Measurements from ENCODE around the gene GGA3. TPM values are rescaled to one million over a fixed set of nuclear protein-coding genes. Genes with fewer than 3 reads are reported as not detected.

GGA3 gene
- total and polyA plus RNA-seq, 10 of the 15 experiments (the other 5 are each of a cell fraction or from before 2014, with no cell fraction given), result 7.0 to 57.5 (median 34.0) TPM

DNA sequence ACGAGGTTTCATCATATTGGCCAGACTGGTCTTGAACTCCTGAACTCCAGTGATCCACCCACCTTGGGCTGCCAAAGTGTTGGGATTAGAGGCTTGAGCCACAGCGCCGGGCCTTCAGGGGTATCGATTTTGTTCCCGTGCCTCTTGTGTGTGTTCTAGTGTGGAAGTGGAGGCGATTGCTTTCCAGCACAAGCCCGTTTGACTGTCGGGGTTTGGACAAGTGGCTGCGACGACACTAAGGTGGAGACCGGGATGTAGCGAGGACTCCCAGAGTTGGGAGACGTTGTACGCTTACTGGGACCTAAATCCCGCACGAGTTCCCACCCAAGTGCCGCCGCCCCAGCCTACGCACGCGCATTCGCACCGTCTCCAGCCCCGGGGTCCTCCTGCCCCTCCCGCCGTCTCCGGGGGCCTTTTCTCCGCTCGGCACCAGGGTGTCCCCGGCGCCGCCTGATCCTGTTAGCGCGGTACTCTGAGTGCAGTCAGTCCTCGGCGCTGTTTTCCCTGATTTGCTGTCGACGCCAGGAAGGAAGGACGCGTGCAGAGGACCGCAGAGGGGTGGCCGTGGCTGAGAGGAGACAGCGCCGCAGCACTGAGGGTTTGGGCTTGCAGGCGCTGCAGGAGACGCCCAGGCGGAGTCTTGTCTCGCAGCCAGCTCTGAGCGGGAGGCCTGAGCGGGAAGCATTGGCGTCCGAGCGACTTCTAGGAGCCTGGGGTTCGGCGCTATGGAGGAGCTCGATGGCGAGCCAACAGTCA, 56.2 kb downstream of the GGA3 start, which contains the start of gene NUP85 (continued):
- TF ChIP-seq RUNX3 (IDR thresholded peaks at IDR 0.05; ENCODE audit: low read length) (peak; percentile 19; the same call in 1 of the 2 replicates), RELA (IDR thresholded peaks at IDR 0.05; ENCODE audit: borderline replicate concordance, partially characterized antibody) (peak; percentile 73), NRF1 (conservative IDR thresholded peaks at IDR 0.05; ENCODE audit: low read depth, low read length) (peak; percentile 67), TCF12 (IDR thresholded peaks at IDR 0.05; ENCODE audit: low read depth, low read length) (no peak)

DNA sequence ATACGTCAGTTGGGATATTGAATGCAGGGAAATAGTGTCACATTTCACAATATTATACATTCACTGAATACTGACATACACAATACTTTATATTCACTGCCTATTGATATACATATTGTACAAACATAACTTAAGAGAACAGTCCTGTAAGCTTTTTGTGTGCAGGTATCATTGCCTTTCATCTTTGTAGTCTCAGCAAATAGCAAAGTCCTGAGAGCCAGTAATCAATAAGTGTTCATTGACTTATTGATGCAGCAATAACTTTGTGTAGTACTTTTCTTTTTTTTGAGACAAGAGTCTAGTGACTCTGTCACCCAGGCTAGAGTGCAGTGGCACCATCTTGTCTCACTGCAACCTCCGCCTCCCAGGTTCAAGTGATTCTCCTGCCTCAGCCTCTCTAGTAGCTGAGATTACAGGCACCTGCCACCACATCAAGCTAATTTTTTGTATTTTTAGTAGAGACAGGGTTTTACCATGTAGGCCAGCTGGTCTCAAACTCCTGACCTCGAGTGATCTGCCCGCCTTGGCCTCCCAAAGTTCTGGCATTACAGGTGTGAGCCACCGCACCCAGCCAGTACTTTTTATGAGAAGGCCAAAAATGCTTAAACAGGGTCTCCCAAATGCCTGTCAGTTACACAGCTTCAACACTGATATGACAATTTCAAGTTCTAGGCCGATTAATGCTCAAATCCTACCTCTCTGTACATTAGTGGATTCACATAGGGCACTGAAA, 61.4 kb downstream of the GGA3 start:
- no peak overlapping the region for H3K4me2 ChIP-seq (ENCODE audit: control insufficient read depth, insufficient read depth)
- ATAC-seq, result no peak
- RAD21 ChIA-PET (ENCODE audit: unreplicated experiment), result interaction anchor here (1.1 to 10.4 kb wide), 5 partner anchors 26 to 279 kb away, joined by 3 to 131 read pairs (median 4); no protein-coding TSS in a partner anchor
- H4K20me1 ChIP-seq (ENCODE audit: control insufficient read depth, insufficient read depth), result no peaks in the 10 kb centered on the region
- no peak overlapping the region for H3K9ac ChIP-seq (ENCODE audit: control insufficient read depth, insufficient read depth, low read length)
- no peaks in the 10 kb centered on the region; the same call in 1 of the 2 replicates for H3K4me1 ChIP-seq (ENCODE audit: control insufficient read depth, insufficient read depth, low read length)
- DNase-seq (ENCODE audit: low read depth, low spot score), result no peak
- H3K27me3 ChIP-seq (replicated peaks in 1 of 2; ENCODE audit: control insufficient read depth in 2 of 2, insufficient read depth in 2 of 2, low read length in 1 of 2), result no peaks in the 10 kb centered on the region
- no peak overlapping the region for H3K27ac ChIP-seq (ENCODE audit: control insufficient read depth, insufficient read depth)
- WGBS (ENCODE audit: insufficient coverage, insufficient replicate concordance, low lambda C conversion rate, missing lambda C conversion rate), result 78% methylated on average over 6 of the region's 6 CpGs
- no peaks in the 10 kb centered on the region for H3K36me3 ChIP-seq (ENCODE audit: control insufficient read depth in 2 of 2, insufficient read depth in 2 of 2, low read length in 1 of 2)
- no TSS peak for BruUV-seq (replicated peaks)
- H3K9me3 ChIP-seq (replicated peaks; ENCODE audit: control insufficient read depth, insufficient read depth, low read length), result no peaks in the 10 kb centered on the region
- POLR2A ChIA-PET, result interaction anchor here (0.8 to 1.6 kb wide), 5 partner anchors 10 to 240 kb away, joined by 3 to 10 read pairs (median 3); no protein-coding TSS in a partner anchor
- H3K79me2 ChIP-seq (ENCODE audit: control insufficient read depth, insufficient read depth, low read length), result peaks cover 7% of the 10 kb centered on the region
- SMC1A ChIA-PET (ENCODE audit: uncharacterized antibody, unreplicated experiment), result interaction anchor here (0.6 to 8.0 kb wide), 7 partner anchors 11 to 238 kb away, joined by 3 to 134 read pairs (median 11); partner anchors contain the start of gene MRPL58
- intact Hi-C loops (cut with micrococcal nuclease; ENCODE audit: unreplicated experiment) (no loop called here), in situ Hi-C loops (cut with MboI) (loop anchor here (5.0 kb wide), 2 partner anchors 88 to 238 kb away; no protein-coding TSS in a partner anchor)
- H3K4me3 ChIP-seq, result no peak overlapping the region
- FAIRE-seq, result no peak
- CTCF ChIA-PET, result interaction anchor here (0.9 to 12.2 kb wide), 19 partner anchors 9 to 238 kb away, joined by 3 to 293 read pairs (median 6); partner anchors contain the start of genes ARMC7, GGA3 and SUMO2
- H2AFZ ChIP-seq (ENCODE audit: control insufficient read depth, low read depth, low read length), result no peak overlapping the region
- TF ChIP-seq STAT1 (conservative IDR thresholded peaks at IDR 0.05) (no peak), SREBF1 (IDR thresholded peaks at IDR 0.05; ENCODE audit: low read length) (no peak), IKZF1 (conservative IDR thresholded peaks at IDR 0.05) (no peak), TAF1 (IDR thresholded peaks at IDR 0.05; ENCODE audit: borderline replicate concordance, low read depth, low read length) (no peak), STAT3 (IDR thresholded peaks at IDR 0.05; ENCODE audit: low read depth, low read length) (no peak), DPF2 (IDR thresholded peaks at IDR 0.05) (no peak), CREB1 (IDR thresholded peaks at IDR 0.05; ENCODE audit: low read depth) (no peak), TCF7 (IDR thresholded peaks at IDR 0.05; ENCODE audit: borderline replicate concordance) (no peak), NBN (IDR thresholded peaks at IDR 0.05) (no peak), TCF12 (IDR thresholded peaks at IDR 0.05; ENCODE audit: low read depth, low read length) (no peak)
- TF ChIP-seq, protein P1, sequence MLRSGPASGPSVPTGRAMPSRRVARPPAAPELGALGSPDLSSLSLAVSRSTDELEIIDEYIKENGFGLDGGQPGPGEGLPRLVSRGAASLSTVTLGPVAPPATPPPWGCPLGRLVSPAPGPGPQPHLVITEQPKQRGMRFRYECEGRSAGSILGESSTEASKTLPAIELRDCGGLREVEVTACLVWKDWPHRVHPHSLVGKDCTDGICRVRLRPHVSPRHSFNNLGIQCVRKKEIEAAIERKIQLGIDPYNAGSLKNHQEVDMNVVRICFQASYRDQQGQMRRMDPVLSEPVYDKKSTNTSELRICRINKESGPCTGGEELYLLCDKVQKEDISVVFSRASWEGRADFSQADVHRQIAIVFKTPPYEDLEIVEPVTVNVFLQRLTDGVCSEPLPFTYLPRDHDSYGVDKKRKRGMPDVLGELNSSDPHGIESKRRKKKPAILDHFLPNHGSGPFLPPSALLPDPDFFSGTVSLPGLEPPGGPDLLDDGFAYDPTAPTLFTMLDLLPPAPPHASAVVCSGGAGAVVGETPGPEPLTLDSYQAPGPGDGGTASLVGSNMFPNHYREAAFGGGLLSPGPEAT (IDR thresholded peaks at IDR 0.05; ENCODE audit: low read depth), result no peak
- TF ChIP-seq, protein P2, sequence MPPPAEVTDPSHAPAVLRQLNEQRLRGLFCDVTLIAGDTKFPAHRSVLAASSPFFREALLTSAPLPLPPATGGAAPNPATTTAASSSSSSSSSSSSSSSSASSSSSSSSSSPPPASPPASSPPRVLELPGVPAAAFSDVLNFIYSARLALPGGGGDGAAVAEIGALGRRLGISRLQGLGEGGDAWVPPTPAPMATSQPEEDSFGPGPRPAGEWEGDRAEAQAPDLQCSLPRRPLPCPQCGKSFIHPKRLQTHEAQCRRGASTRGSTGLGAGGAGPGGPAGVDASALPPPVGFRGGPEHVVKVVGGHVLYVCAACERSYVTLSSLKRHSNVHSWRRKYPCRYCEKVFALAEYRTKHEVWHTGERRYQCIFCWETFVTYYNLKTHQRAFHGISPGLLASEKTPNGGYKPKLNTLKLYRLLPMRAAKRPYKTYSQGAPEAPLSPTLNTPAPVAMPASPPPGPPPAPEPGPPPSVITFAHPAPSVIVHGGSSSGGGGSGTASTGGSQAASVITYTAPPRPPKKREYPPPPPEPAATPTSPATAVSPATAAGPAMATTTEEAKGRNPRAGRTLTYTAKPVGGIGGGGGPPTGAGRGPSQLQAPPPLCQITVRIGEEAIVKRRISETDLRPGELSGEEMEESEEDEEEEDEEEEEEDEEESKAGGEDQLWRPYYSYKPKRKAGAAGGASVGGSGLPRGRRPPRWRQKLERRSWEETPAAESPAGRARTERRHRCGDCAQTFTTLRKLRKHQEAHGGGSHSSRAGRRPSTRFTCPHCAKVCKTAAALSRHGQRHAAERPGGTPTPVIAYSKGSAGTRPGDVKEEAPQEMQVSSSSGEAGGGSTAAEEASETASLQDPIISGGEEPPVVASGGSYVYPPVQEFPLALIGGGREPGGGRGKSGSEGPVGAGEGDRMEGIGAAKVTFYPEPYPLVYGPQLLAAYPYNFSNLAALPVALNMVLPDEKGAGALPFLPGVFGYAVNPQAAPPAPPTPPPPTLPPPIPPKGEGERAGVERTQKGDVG (CRISPR knock-in tag; IDR thresholded peaks at IDR 0.05), result no peak

All from GM12878 (cell line).